ENCODE data around the gene ANAPC10. TPM values are rescaled to one million over a fixed set of nuclear protein-coding genes. Genes with fewer than 3 reads are reported as not detected.
"Not testable (repeated sequence)": the region's sequence is repeated elsewhere in the genome, so short reads cannot be mapped to it uniquely, and the experiment has no call there.

The ANAPC10 gene
- total RNA-seq, 6 experiments from 2014 or later, result 16.3 to 20.0 (median 18.0) TPM

DNA sequence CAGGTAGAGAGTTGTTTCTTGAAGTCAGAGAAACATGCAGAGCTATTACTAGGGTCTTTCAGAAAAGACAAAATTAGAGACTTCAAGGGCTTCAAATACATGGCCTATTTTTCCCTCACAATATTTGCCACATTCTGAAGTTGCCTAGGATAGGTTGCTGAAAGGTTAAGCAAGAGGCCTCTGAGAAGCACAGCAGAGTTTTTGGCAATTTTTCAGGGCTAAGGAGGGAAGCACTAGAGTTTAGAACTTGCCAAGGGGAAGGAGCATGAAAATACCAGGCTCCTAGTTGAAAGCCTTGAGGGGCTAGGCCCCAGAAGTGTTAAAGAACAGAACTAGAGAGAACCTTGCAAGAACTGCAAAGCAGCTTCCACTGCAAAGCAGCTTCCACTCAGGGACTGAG lies 86.4 kb downstream of the ANAPC10 start:
- Mint-ChIP-seq H3K36me3 (ENCODE audit: low read depth) (peaks cover 28% of the 10 kb centered on the region), H3K27me3 (ENCODE audit: insufficient read depth) (peaks cover 1% of the 10 kb centered on the region), H3K9me3 (peaks cover 9% of the 10 kb centered on the region), H3K4me3 (no peak overlapping the region), H3K27ac (no peak overlapping the region; the same call in 1 of the 2 replicates), H3K4me1 (ENCODE audit: low read depth) (peaks cover 16% of the 10 kb centered on the region)
- TF ChIP-seq, protein P1, sequence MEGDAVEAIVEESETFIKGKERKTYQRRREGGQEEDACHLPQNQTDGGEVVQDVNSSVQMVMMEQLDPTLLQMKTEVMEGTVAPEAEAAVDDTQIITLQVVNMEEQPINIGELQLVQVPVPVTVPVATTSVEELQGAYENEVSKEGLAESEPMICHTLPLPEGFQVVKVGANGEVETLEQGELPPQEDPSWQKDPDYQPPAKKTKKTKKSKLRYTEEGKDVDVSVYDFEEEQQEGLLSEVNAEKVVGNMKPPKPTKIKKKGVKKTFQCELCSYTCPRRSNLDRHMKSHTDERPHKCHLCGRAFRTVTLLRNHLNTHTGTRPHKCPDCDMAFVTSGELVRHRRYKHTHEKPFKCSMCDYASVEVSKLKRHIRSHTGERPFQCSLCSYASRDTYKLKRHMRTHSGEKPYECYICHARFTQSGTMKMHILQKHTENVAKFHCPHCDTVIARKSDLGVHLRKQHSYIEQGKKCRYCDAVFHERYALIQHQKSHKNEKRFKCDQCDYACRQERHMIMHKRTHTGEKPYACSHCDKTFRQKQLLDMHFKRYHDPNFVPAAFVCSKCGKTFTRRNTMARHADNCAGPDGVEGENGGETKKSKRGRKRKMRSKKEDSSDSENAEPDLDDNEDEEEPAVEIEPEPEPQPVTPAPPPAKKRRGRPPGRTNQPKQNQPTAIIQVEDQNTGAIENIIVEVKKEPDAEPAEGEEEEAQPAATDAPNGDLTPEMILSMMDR (IDR thresholded peaks at IDR 0.05), result no peak
- no peak for DNase-seq

DNA sequence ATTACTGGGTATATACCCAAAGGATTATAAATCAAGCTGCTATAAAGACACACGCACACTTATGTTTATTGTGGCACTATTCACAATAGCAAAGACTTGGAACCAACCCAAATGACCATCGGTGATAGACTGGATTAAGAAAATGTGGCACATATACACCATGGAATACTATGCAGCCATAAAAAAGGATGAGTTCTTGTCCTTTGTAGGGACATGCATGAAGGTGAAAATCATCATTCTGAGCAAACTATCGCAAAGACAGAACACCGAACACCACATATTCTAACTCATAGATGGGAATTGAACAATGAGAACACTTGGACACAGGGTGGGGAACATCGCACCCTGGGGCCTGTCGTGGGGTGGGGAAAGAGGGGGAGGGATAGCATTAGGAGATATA lies 87.7 kb downstream of the ANAPC10 start:
- DNase-seq; H3K27me3 Mint-ChIP-seq (ENCODE audit: insufficient read depth); H3K27ac Mint-ChIP-seq; H3K9me3 Mint-ChIP-seq; H3K4me3 Mint-ChIP-seq: not testable (repeated sequence)
- Mint-ChIP-seq H3K4me1 (ENCODE audit: low read depth) (peaks cover 16% of the 10 kb centered on the region), H3K36me3 (ENCODE audit: low read depth) (peaks cover 16% of the 10 kb centered on the region)

DNA sequence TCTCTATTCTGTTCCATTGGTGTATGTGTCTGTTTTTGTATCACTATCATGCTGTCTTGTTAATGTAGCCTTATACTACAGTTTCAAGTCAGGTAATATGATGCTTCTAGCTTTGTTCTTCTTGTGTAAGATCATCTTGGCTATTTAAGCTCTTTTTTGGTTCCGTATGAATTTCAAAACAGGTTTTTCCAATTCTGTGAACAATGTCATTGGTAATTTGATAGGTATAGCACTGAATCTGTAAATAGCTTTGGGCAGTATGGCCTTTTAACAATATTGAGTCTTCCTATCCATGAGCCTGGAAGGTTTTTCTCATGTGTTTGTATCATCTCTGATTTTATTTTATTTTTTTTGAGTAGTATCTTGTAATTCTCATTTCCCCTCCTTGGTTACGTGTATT lies 94.3 kb downstream of the ANAPC10 start:
- Mint-ChIP-seq H3K27me3 (ENCODE audit: insufficient read depth) (no peaks in the 10 kb centered on the region; the same call in 1 of the 2 replicates), H3K4me3 (no peak overlapping the region), H3K36me3 (ENCODE audit: low read depth) (peaks cover 9% of the 10 kb centered on the region; the same call in 1 of the 2 replicates), H3K27ac (no peak overlapping the region), H3K4me1 (ENCODE audit: low read depth) (no peaks in the 10 kb centered on the region), H3K9me3 (peaks cover 10% of the 10 kb centered on the region)
- TF ChIP-seq, protein P1 (IDR thresholded peaks at IDR 0.05), result no peak
- DNase-seq, result no peak

GRCh38 chr4:145001635-145002034 lies 96.4 kb downstream of the ANAPC10 start:
- TF ChIP-seq, protein P1 (IDR thresholded peaks at IDR 0.05), result no peak
- no peak for DNase-seq
- Mint-ChIP-seq H3K4me3 (no peak overlapping the region), H3K9me3 (peaks cover 10% of the 10 kb centered on the region), H3K4me1 (ENCODE audit: low read depth) (no peaks in the 10 kb centered on the region), H3K27ac (no peak overlapping the region), H3K36me3 (ENCODE audit: low read depth) (peaks cover 10% of the 10 kb centered on the region; the same call in 1 of the 2 replicates), H3K27me3 (ENCODE audit: insufficient read depth) (no peaks in the 10 kb centered on the region)

DNA sequence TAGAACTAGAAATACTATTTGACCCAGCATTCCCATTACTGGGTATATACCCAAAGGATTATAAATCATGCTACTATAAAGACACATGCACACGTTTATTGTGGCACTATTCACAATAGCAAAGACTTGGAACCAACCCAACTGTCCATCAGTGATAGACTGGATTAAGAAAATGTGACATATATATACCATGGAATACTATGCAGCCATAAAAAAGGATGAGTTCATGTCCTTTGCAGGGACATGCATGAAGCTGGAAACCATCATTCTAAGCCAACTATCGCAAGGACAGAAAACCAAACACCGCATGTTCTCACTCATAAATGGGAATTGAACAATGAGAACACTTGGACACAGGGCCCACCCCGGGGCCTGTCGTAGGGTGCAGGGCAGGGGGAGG lies 97.3 kb downstream of the ANAPC10 start:
- DNase-seq; H3K4me1 Mint-ChIP-seq (ENCODE audit: low read depth); H3K27me3 Mint-ChIP-seq (ENCODE audit: insufficient read depth); H3K9me3 Mint-ChIP-seq; H3K27ac Mint-ChIP-seq; H3K4me3 Mint-ChIP-seq: not testable (repeated sequence)
- H3K36me3 Mint-ChIP-seq (ENCODE audit: low read depth), result peaks cover 10% of the 10 kb centered on the region

DNA sequence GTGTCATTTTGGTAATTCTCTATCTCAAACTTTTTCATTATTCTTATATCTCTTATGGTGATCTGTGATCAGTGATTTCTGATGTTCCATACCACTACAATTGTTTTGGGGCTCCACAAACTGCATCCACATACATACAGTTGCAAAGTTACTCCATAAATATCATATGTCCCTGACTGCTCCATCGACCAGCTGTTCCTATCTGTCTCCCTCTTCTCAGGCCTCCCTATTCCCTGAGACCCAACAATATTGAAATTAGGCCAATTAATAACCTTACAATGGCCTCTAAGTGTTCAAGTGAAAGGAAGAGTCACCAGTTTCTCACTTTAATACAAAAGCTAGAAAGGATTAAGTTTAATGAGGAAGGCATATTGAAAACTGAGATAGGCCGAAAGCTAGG lies 108.7 kb downstream of the ANAPC10 start:
- H3K4me1 Mint-ChIP-seq (ENCODE audit: low read depth), result no peaks in the 10 kb centered on the region

More for the DNA sequence above, 108.7 kb downstream of the ANAPC10 start:
- no peaks in the 10 kb centered on the region; the same call in 1 of the 2 replicates for H3K27me3 Mint-ChIP-seq (ENCODE audit: insufficient read depth)
- no peak overlapping the region for H3K4me3 Mint-ChIP-seq
- H3K27ac Mint-ChIP-seq, result no peak overlapping the region
- TF ChIP-seq, protein P1 (IDR thresholded peaks at IDR 0.05), result no peak
- DNase-seq, result no peak
- no peaks in the 10 kb centered on the region for H3K36me3 Mint-ChIP-seq (ENCODE audit: low read depth)
- H3K9me3 Mint-ChIP-seq, result no peaks in the 10 kb centered on the region
